Measurements from ENCODE around the gene PAK1IP1.

DNA sequence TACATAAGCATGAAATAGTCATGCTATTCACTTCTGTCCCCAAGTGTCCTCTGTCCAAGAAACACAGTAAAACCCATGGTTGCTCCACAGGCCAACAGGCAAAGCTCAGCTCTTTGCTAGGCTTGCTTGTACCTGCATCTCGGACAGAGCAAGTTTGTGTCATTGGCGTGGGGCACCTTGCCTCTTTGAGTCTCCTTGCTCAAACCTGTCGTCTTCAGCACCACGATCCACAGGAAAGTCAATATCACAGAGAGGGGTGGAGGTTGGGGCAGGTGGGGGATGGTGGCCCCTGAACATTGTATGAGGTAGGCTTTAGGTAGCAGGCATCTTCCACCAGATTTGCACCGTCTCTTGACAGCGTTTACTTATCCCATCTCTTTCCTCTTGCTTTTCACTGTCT, 48.7 kb downstream of the PAK1IP1 start:
- TF ChIP-seq, protein P1, sequence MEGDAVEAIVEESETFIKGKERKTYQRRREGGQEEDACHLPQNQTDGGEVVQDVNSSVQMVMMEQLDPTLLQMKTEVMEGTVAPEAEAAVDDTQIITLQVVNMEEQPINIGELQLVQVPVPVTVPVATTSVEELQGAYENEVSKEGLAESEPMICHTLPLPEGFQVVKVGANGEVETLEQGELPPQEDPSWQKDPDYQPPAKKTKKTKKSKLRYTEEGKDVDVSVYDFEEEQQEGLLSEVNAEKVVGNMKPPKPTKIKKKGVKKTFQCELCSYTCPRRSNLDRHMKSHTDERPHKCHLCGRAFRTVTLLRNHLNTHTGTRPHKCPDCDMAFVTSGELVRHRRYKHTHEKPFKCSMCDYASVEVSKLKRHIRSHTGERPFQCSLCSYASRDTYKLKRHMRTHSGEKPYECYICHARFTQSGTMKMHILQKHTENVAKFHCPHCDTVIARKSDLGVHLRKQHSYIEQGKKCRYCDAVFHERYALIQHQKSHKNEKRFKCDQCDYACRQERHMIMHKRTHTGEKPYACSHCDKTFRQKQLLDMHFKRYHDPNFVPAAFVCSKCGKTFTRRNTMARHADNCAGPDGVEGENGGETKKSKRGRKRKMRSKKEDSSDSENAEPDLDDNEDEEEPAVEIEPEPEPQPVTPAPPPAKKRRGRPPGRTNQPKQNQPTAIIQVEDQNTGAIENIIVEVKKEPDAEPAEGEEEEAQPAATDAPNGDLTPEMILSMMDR (IDR thresholded peaks at IDR 0.05), result no peak
- TF ChIP-seq POLR2A (IDR thresholded peaks at IDR 0.05), result no peak

Data from adrenal gland (tissue), 5 donors.